Dedifferentiated amniotic fluid mesenchymal stem cell (primary cell): ENCODE measurements around the gene KYAT1.
"Not testable (repeated sequence)": the region's sequence is repeated elsewhere in the genome, so short reads cannot be mapped to it uniquely, and the experiment has no call there.

Experiments used
- DNase-seq: peaks from one replicate; pipeline ENCODE4 v3.0.0-alpha.2; 2016; ENCODE audit errors: extremely low spot score

KYAT1 gene

DNA sequence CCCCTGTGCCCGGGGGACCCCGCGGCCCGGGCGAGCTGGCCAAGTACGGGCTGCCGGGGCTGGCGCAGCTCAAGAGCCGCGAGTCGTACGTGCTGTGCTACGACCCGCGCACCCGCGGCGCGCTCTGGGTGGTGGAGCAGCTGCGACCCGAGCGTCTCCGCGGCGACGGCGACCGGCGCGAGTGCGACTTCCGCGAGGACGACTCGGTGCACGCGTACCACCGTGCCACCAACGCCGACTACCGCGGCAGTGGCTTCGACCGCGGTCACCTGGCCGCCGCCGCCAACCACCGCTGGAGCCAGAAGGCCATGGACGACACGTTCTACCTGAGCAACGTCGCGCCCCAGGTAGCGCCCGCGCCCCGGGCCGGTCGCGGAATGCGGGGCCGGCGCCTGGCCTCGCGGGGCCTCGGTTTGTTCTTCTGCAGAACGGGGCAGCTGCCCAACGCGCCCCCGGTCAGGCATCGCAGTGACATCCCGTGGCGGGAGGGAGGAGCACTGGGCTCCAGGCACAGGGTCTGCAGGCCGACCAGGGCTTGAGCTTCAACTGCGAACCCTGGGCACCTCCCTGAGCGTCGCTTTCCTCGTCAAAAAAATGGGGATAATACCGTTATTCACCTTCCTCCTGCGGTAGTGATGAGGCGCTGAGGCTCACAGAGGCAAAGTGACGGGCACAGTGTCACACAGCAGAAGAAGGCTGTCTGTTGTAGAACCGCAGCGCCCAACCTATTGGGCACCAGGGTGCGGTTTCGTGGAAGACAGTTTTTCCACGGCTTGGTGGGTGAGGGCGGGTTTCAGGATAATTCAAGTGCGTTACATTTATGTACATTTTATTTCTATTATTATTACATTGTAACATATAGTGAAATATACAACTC, 62.7 kb downstream of the KYAT1 start:
- DNase-seq, result no peak

DNA sequence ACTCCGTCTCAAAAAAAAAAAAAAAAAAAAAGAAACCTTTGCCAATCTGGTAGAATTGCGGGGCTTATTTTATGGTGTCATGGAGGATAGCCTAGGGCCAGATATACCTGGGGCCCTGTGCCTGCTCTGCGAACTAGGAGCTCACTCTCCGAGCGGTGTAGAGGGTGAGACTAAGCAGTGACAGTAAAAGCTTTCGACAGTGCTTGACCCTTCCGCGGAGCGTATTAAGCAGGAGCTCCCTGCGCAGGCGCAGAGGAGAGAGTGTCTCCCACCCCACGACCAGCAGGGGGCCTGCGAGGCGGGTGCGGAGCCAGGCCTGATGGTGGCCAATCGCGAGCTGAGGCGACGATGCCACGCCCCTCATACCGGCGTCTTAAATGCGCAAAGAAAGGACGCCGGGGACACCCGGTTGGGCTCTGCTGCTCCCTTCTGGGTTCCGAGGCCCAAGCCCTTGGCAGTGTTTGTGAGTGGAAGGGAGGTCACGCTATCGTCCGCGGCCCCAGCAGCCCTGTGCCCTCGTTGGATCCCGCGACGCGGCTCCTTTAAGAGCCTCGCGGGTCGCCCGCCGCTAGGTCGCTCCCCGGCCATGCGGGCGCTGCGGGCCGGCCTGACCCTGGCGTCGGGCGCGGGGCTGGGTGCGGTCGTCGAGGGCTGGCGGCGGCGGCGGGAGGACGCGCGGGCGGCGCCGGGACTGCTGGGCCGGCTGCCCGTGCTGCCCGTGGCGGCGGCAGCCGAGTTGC, 63.5 kb downstream of the KYAT1 start, which contains the start of gene ENDOG:
Gene ENDOG (plus strand): TSS at position 402 of the 740 bp plus-strand sequence. CDS start 185 bp downstream, at position 587.
- peak; percentile 96 for DNase-seq

DNA sequence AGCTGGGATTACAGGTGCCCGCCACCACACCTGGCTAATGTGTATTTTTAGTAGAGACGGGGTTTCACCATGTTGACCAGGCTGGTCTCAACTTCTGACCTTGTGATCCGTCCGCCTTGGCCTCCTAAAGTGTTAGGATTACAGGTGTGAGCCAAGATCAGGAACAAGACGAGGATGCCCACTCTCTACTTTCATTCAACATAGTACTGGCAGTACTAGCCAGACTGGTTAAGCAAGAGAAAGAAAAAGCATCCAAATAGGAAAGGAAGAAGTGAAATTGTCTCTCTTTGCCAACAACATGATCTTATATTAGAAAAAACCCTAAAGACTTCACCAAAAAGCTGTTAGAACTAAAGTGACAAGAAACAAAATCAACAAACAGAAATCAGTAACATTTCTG, 70.9 kb downstream of the KYAT1 start:
- no peak for DNase-seq

DNA sequence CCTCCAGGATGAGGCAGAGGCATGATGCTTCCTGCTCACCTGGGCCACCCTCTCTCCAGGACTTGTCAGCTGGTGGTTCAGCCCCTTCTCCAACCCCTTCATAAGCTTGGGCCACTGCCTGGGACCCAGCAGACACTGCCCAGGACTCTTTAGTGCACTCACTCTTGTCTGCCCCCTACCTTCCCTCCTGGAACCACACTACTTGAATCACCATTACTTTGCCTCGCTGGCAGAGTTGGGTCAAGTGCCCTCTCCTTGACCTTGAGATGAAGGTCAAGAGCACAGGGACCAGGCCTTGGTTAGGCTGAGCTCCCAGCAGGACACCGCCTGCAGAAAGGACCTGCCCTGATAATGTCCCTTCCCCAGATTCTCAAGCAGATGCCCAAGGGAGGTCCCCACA, 71.9 kb downstream of the KYAT1 start:
- DNase-seq, result no peak

DNA sequence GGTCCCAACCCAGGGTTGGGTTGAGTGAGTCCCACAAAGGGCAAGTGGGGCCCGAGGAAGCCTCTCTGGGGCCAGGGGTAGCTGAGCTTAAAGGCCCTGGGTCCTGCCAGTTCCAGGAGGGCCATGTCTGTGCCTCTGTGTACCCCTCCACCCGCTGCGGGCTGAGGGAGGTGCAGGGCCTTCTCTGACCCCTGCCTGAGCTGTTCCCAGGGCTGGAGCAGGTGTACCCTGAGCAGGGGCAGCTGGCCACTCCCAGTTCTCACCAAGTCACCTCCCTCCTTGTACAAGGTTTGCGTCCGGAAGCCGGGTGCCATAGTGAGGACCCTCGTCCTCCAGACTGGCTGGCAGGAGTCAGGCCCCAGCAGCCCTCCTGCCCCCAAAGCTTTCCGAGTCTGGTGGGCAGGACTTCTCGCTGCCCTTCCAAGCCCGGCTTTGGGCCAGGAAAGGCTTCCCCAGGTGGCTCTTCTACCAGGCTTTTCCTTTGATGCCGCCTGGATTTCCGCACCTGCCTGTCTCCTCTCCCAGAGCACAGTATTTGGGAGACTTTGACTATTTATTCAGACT, 72.6 kb downstream of the KYAT1 start:
- DNase-seq, result no peak

DNA sequence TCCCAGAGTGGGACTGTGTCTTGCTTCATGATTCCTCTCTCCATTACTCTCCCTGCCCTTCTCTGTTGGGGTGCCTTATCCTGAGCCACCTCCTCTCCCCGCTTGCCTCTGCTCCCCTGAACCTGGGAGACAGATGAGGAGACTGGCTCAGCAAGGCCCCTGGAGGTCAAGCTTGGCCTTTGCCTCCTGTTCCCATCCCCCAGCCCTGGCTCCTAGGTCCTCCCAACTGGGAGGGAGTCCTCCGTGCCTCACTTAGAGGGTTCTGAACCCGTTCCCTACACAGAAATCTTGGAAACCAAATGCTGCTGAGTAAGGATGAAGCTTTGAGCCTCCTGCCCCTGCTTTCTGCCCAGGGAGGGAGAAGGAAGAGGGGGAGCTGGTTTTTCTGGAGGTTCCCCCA, 73.2 kb downstream of the KYAT1 start:
- no peak for DNase-seq

DNA sequence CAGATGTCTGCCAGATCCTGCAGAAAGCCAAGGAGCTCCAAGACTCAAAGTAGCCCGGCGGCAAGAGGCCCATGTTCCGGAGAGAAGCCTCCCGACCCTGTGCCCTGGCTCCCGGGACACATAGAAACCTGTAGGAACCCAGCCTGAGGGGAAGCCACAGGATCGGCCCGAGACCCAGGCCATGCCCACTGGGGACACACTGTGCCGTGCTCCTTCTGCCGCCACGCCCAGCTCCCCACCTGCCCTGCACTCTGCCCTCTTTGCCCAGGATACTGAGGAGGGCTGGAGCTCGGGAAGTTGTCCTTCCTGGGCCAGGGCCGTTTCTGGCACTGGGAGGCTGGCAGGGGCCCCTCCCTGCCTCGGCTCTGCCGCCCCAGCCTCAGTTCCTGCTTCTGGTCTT, 73.9 kb downstream of the KYAT1 start:
- DNase-seq, result no peak

DNA sequence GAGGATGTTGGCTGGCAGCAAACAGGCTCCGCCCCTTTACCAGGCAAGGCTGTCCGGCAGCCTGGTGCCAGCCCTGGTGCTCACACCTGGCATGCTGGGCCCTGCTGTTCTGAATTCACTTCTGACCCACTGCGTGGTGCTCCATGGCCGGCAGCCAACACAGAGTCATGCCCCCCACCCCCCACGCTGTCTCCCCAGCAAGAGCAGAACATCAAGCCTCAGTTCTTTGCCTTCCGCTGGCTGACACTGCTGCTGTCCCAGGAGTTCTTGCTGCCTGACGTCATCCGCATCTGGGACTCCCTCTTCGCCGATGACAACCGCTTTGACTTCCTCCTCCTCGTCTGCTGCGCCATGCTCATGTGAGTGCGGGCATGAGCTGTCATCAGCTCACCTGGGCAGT, 76.1 kb downstream of the KYAT1 start:
- DNase-seq, result no peak

DNA sequence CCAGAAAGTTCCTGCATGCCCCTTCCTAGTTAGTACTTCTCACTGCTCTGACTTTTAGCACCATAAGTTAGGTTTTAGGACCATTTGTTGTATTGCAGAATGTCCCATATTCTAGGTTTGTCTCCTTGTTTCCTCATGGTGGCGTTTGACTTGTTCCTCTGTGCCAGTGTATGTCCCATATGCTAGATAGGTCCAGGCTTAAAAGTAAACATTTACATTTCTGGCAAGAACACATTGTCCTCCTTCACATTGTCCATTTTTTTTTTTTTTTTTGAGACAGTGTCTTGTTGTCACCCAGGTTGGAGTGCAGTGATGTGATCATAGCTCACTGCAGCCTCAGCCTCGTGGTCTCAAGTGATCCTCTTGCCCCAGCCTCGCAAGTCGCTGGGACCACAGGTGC, 79.3 kb downstream of the KYAT1 start:
- DNase-seq, result no peak

DNA sequence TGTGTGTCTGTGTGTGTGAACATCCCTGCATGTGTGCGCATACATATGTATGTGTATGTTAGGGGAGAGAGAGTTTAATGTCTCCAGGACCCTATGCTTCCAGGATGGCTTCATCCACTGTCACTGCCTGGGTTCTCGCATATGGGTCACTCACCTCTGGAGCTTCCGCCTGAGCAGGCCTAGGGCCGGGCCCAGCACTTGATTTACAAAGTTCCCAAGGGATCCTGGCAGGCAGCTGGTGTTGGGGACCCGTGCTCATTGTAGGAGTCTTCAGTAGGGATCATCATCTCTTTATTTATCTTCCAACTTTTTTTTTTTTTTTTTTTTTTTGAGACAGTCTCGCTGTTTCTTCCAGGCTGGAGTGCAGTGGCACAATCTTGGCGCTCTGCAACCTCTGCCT, 81.7 kb downstream of the KYAT1 start:
- no peak for DNase-seq

DNA sequence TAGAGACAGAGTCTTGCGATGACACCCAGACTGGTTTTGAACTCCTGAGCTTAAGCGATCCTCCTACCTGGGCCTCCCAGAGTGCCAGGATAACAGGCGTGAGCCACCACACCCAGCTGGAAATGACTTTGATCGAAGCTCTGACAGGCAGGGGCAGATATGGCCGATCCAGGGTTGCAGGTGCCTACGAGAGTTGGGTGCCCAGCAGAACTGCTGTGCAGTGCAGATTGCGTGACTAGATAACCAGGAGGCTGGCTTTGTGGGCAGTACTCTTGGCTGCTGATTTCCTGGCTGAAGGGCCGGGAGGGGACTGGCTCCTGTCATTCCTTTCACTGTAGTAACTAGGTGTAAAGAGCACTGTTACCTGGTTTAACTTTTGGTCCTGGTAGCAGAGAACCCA, 82.9 kb downstream of the KYAT1 start:
- DNase-seq, result no peak

DNA sequence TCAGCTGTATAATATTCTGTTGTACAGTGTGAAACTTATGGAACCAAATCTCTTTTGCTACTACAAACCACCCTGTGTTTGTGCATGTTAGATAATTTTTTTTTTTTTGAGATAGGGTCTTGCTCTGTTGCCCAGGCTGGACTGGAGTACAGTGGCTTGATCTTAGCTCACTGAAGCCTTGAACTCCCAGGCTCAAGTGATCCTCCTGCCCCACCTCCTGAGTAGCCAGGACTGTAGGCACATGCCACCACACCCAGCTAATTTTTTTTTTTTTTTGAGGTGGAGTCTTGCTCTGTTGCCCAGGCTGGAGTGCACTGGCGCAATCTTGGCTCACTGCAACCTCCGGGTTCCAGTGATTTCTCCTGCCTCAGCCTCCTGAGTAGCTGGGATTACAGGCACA, 86.8 kb downstream of the KYAT1 start:
- DNase-seq, result not testable (repeated sequence)

DNA sequence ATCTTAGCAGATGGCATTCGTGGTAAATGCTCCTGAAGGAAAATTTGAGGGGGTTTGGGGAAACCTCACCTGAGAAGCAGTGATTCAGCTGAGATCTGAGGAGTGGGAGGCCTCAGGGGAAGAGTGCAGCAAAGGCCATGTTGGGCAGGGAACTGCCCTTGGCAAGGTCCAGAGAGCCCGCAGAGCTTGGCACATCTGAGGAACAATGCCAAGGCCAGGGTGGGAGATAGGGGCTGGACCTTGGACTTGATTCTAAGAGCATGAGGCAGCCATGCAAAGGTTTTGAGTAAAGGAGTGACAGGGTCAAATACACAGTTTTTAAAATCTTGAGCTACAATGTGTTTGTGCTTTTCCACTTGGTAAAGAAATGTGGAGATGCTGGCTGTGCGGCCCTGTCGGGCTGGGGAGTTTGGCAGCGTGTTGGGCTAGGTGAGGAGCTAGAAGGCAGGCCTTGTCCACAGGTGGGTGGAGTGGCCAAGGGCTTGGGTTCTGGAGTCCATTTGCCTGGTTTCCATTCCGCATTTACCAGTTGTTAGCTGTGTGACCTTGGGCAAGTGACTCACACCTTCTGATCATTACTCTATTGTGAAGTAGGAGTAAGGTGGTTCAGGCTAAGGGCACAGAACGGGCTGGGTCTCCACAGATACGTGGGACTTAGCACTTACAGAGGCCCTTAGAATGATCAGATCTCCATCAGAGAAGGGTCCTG, 88.6 kb downstream of the KYAT1 start:
- DNase-seq, result no peak

DNA sequence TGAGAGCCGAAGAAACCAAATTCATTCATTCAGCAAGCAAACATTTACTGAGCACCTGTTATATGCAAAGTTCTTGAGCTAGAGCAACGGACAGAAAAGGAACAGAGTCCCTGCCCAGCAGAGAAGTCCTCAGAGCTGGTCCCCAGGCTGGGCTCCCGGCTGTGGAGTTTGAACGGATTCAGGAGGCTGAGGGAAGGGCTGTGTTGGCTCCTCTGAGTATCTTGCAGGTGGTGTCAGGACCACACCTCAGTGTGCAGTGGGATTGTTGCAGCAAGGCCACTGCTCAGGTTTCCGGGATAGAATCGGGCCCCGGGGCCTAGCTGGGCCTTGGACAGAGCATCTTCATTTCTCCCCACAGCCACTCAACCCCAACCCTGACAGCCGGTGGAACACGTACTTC, 89.6 kb downstream of the KYAT1 start:
- DNase-seq, result no peak

DNA sequence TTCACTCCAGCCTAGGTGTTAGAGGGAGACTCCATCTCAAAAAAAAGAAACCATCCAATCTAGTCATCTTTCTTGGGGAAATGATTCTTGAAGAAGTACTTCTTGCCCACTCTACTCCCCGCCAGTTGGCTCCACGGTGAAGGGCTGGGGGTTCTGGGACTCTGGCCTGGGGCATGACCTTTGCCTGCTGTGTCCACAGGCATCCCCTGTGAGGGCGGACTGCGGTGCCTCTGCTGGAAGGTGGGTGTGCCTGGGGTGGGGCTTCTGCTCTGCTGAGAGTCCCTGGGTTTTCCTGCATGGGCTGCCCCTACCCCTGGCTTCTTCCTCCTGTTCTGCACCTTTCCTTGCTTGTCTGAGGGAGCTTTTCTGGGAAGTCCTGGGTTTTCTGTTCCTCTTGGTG, 91.2 kb downstream of the KYAT1 start:
- no peak for DNase-seq

DNA sequence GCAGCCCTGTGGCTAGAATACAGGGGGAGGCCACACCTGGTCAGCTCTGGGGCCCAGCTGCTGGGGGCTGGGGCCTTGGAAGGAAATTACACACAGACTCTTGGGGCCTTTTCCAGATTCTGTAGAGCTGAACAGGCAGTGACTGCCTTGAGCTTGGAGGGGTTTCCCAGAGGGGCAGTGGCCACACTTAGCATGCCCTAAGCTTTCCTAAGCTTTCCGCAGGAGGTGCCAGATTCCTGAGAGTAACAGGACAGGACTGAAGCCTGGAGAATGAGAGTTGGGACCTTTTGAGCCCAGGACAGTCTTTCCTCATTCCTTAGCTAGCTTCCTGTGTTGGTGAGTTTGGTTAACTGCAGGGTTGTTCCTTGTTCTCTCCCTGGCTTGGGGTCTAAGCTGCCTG, 93.3 kb downstream of the KYAT1 start:
- DNase-seq, result no peak

DNA sequence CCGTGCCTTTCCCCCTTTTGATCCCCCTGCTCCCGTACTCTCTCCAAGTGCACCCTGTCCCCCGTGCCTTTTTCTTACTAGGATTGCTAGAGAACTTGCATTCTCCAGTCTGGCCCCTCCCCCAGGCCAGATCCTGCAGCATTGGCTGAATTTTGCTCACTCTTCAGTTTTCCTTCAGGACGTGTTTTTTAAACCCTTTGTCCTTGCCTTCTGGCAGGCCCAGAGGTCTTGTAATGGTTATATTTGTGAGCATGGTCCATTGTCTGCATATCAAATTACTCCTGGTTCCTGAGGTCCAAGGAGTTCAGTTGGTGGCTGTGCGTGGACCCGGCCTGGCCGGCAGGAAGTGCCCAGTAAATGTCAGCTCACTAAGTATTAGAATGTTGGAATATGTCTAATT, 94.1 kb downstream of the KYAT1 start:
- DNase-seq, result no peak

DNA sequence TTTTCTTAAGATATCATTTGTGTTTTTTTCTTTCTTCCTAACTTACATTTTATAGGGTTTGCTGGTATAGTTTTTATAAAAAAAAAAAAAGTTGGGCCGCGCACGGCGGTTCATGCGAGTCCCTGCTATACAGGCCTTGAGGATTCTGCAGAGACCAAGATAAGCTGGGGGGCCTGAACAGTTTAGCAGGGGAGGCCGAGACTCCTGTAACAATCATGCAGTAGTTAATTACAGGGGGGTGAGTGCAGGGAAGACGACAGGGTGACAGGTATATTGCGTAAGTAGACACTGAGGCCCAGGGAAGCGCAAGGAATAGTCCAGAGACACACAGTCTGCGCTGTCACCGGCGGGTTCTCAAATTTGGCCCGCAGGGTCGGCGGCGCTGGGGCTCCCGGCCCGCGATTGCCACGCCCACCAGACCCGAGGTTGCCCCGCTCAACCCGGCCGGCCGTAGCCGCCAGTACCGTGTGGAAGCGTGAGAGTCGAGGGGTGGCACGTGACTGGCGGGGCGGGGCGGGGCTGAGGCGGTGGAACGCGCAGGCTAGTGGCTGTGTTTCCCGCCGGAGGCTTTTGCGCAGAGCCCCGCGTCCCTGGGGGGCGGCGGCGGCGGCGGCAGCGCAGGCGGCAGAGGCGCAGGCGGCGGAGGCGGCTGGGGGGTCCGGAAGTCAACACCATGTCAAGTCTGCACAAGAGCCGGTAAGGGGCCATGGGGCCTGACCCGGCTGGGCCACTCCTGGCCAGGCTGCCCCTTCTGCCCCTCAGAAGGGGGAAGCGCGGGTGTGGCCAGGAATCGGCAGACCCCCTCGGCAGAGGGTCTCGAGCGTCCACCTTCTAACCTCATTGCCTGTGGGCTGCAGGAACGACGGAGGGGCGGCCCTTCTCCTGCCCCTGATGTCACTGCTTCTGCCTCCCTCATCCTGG, 94.8 kb downstream of the KYAT1 start, which contains the start of gene TBC1D13:
Gene TBC1D13 (plus strand): TSS at position 573 of the 921 bp plus-strand sequence. CDS start 101 bp downstream, at position 674.
- DNase-seq, result peak; percentile 68

DNA sequence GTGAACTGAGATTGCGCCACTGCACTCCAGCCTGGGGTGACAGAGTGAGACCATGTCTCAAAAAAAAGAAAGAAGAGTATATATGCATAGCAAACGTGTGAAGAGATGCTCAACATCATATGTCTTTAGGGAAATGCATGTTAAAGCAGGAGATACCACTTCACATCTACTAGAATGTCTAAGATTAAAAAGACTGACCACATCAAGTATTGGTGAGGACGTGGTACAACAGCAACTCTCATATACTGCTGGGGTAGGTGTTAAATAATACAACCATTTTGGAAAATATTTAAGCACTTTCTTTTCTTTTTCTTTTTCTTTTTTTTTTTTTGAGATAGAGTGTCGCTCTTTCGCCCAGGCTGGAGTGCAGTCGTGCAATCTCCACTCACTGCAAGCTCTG, 96.3 kb downstream of the KYAT1 start:
- no peak for DNase-seq
